Measurements from ENCODE around the gene HIF1A. TPM values are rescaled to one million over a fixed set of nuclear protein-coding genes. Genes with fewer than 3 reads are reported as not detected.

Gene HIF1A
- total and polyA plus RNA-seq, 2 donors (not counting 3 experiments of a cell fraction or from before 2014, with no cell fraction given), result 58.3 to 179 TPM

DNA sequence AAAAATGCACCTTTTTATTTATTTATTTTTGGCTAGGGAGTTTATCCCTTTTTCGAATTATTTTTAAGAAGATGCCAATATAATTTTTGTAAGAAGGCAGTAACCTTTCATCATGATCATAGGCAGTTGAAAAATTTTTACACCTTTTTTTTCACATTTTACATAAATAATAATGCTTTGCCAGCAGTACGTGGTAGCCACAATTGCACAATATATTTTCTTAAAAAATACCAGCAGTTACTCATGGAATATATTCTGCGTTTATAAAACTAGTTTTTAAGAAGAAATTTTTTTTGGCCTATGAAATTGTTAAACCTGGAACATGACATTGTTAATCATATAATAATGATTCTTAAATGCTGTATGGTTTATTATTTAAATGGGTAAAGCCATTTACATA lies 52.0 kb downstream of the HIF1A start:
- CTCF ChIA-PET, result interaction anchor here (1.3 to 2.3 kb wide), 2 partner anchors 15 to 18 kb away, joined by 7 to 13 read pairs; partner anchors contain the start of gene SNAPC1

More for the DNA sequence above, 52.0 kb downstream of the HIF1A start:
- intact Hi-C loops (cut with micrococcal nuclease) (no loop called here), dilution Hi-C loops (cut with MboI; ENCODE audit: extremely low pct_ligation_motif_present, low sequenced_read_pairs) (loop anchor here (25.0 kb wide), 1 partner anchor 285 kb away; no protein-coding TSS in a partner anchor)
- Histone ChIP-seq H3K9ac (replicated peaks; ENCODE audit: extremely low read depth, insufficient read depth, low read length) (no peak overlapping the region), H3K9me3 (replicated peaks; ENCODE audit: control insufficient read depth, insufficient read depth, low read length) (no peaks in the 10 kb centered on the region), H3K27ac (ENCODE audit: insufficient read depth, low read depth, low read length) (no peak overlapping the region), H3K4me1 (ENCODE audit: control insufficient read depth, extremely low read depth, insufficient read depth, low read length) (peaks cover 23% of the 10 kb centered on the region), H3K4me3 (replicated peaks in 1 of 3; ENCODE audit: insufficient read depth in 1 of 3, low read depth in 1 of 3, low read length in 3 of 3) (peak overlapping the region in 1 of 3 experiments; percentile 47), H3K79me2 (ENCODE audit: control insufficient read depth, insufficient read depth, low read length) (peaks cover 70% of the 10 kb centered on the region), H3K27me3 (ENCODE audit: control insufficient read depth in 2 of 2, insufficient read depth in 2 of 2, low read length in 2 of 2) (no peaks in the 10 kb centered on the region), H3K36me3 (ENCODE audit: control insufficient read depth in 2 of 2, extremely low read depth in 1 of 2, insufficient read depth in 2 of 2, low read length in 2 of 2) (peaks cover 7 to 28% of the 10 kb centered on the region in 2 experiments), H3K4me2 (ENCODE audit: insufficient read depth, low read length) (peak overlapping the region; percentile 91), H2AFZ (ENCODE audit: low read depth, low read length) (no peak overlapping the region), H3K9me1 (replicated peaks; ENCODE audit: control insufficient read depth, extremely low read depth, insufficient read depth, low read length) (no peaks in the 10 kb centered on the region), H4K20me1 (replicated peaks; ENCODE audit: control insufficient read depth, extremely low read depth, insufficient read depth, low read length) (peaks cover 2% of the 10 kb centered on the region)
- TF ChIP-seq EZH2 (IDR thresholded peaks at IDR 0.05; ENCODE audit: borderline replicate concordance, low read depth, low read length, severe bottlenecking), result no peak
- no peak for TF ChIP-seq JUN (IDR thresholded peaks at IDR 0.05; ENCODE audit: borderline replicate concordance, insufficient read depth, insufficient read length, low read depth)
- TF ChIP-seq FOS (IDR thresholded peaks at IDR 0.05; ENCODE audit: borderline replicate concordance, insufficient read depth, low read length), result no peak
- TF ChIP-seq MYC (IDR thresholded peaks at IDR 0.05; ENCODE audit: low read depth, low read length), result no peak
- no peak for TF ChIP-seq POLR2A (IDR thresholded peaks at IDR 0.05; ENCODE audit: low read depth, low read length)
- TF ChIP-seq CTCF (IDR thresholded peaks at IDR 0.05; ENCODE audit: extremely low read depth in 1 of 2, insufficient read depth in 1 of 2, low read depth in 1 of 2, low read length in 2 of 2), result no peak
- TF ChIP-seq GATA2 (IDR thresholded peaks at IDR 0.05; ENCODE audit: insufficient read depth, insufficient read length, low read depth, low read length), result no peak
- TF ChIP-seq POLR2AphosphoS5 (IDR thresholded peaks at IDR 0.05; ENCODE audit: insufficient read depth, low read depth, low read length), result no peak
- TF ChIP-seq, protein P1, sequence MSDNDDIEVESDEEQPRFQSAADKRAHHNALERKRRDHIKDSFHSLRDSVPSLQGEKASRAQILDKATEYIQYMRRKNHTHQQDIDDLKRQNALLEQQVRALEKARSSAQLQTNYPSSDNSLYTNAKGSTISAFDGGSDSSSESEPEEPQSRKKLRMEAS (IDR thresholded peaks at IDR 0.05; ENCODE audit: insufficient read depth, insufficient read length), result no peak
- DNase-seq (ENCODE audit: low read depth, low spot score) (no peak), FAIRE-seq (no peak)
- TSS peak; percentile 11 for BruUV-seq (replicated peaks)
- POLR2A ChIA-PET, result no interaction called here
